ENCODE results near the gene RRH.

DNA sequence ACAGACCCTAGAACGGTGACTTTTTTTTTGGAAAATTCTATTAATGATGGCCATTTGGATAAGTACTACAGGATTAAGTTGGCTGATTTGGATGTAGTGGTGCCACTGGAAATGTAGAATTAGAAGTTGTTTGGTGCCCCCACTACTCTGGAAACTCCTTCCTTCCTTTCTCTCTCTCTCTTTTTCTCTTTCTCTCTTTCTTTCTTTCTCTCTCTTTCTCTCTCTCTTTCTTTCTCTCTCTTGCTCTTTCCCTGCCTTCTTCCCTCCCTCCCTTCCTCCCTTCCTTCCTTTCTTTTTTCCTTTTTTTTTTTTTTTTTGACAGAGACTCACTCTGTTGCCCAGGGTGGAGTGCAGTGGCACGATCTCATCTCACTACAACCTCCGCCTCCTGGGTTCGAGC is 9.5 kb upstream of the RRH start:
- TF ChIP-seq EZH2 (conservative IDR thresholded peaks at IDR 0.05; ENCODE audit: low read depth, low read length) (no peak), GABPA (IDR thresholded peaks at IDR 0.05; ENCODE audit: low read depth, low read length) (no peak), GABPA (CRISPR knock-in tag; IDR thresholded peaks at IDR 0.05; ENCODE audit: low read depth) (no peak), CTCF (CRISPR knock-in tag; IDR thresholded peaks at IDR 0.05) (no peak), SP4 (CRISPR knock-in tag; IDR thresholded peaks at IDR 0.05) (no peak), HMG20A (CRISPR knock-in tag; IDR thresholded peaks at IDR 0.05; ENCODE audit: borderline replicate concordance) (no peak)
